HL-60 (cell line): ENCODE measurements around the gene HOXD3.

Experiments used
- TF ChIP-seq, protein P1 (sequence below): IDR thresholded peaks from 2 replicates; pipeline ENCODE4 v1.6.1; 2012; ENCODE audit warnings: low read depth; ENCODE audit not compliant: insufficient replicate concordance
- TF ChIP-seq, protein P2 (sequence below): IDR thresholded peaks from one replicate; pipeline ENCODE4 v1.5.1; 2011; ENCODE audit warnings: low read length, control low read depth, inconsistent platforms; ENCODE audit not compliant: insufficient read depth

- TF ChIP-seq, protein P1, sequence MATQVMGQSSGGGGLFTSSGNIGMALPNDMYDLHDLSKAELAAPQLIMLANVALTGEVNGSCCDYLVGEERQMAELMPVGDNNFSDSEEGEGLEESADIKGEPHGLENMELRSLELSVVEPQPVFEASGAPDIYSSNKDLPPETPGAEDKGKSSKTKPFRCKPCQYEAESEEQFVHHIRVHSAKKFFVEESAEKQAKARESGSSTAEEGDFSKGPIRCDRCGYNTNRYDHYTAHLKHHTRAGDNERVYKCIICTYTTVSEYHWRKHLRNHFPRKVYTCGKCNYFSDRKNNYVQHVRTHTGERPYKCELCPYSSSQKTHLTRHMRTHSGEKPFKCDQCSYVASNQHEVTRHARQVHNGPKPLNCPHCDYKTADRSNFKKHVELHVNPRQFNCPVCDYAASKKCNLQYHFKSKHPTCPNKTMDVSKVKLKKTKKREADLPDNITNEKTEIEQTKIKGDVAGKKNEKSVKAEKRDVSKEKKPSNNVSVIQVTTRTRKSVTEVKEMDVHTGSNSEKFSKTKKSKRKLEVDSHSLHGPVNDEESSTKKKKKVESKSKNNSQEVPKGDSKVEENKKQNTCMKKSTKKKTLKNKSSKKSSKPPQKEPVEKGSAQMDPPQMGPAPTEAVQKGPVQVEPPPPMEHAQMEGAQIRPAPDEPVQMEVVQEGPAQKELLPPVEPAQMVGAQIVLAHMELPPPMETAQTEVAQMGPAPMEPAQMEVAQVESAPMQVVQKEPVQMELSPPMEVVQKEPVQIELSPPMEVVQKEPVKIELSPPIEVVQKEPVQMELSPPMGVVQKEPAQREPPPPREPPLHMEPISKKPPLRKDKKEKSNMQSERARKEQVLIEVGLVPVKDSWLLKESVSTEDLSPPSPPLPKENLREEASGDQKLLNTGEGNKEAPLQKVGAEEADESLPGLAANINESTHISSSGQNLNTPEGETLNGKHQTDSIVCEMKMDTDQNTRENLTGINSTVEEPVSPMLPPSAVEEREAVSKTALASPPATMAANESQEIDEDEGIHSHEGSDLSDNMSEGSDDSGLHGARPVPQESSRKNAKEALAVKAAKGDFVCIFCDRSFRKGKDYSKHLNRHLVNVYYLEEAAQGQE, result no peak
- TF ChIP-seq, protein P2, sequence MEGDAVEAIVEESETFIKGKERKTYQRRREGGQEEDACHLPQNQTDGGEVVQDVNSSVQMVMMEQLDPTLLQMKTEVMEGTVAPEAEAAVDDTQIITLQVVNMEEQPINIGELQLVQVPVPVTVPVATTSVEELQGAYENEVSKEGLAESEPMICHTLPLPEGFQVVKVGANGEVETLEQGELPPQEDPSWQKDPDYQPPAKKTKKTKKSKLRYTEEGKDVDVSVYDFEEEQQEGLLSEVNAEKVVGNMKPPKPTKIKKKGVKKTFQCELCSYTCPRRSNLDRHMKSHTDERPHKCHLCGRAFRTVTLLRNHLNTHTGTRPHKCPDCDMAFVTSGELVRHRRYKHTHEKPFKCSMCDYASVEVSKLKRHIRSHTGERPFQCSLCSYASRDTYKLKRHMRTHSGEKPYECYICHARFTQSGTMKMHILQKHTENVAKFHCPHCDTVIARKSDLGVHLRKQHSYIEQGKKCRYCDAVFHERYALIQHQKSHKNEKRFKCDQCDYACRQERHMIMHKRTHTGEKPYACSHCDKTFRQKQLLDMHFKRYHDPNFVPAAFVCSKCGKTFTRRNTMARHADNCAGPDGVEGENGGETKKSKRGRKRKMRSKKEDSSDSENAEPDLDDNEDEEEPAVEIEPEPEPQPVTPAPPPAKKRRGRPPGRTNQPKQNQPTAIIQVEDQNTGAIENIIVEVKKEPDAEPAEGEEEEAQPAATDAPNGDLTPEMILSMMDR, result no peak
Measured at GRCh38 chr2:176160251-176160985, 3.3 kb downstream of the HOXD3 start.
